Measurements from ENCODE around the gene WDR11.

DNA sequence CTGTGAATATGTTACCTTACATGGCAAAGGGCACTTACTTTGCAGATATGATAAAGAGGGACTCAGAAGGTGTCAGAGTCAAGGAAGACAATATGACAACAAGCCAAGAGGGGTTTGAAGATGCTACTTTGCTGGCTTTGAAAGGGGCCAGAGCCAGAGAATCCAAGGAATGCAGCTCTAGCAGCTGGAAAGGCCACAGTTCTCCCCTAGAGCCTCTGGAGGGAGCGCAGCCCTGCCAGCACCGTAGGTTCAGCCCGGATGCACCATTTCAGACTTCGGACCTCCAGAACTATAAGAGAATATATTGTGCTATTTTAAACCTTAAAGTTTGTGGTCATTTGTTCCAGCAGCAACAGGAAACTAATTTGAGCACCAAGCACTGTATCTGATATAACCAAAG is 32.9 kb upstream of the WDR11 start:
- TF ChIP-seq, protein P1, sequence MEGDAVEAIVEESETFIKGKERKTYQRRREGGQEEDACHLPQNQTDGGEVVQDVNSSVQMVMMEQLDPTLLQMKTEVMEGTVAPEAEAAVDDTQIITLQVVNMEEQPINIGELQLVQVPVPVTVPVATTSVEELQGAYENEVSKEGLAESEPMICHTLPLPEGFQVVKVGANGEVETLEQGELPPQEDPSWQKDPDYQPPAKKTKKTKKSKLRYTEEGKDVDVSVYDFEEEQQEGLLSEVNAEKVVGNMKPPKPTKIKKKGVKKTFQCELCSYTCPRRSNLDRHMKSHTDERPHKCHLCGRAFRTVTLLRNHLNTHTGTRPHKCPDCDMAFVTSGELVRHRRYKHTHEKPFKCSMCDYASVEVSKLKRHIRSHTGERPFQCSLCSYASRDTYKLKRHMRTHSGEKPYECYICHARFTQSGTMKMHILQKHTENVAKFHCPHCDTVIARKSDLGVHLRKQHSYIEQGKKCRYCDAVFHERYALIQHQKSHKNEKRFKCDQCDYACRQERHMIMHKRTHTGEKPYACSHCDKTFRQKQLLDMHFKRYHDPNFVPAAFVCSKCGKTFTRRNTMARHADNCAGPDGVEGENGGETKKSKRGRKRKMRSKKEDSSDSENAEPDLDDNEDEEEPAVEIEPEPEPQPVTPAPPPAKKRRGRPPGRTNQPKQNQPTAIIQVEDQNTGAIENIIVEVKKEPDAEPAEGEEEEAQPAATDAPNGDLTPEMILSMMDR (IDR thresholded peaks at IDR 0.05) = peak; percentile 22
- TF ChIP-seq EZH2phosphoT487 (IDR thresholded peaks at IDR 0.05) = no peak
- no peak for TF ChIP-seq EZH2 (IDR thresholded peaks at IDR 0.05)
